Thyroid gland (tissue), 4 donors: ENCODE measurements around the gene ARHGEF35. TPM values are rescaled to one million over a fixed set of nuclear protein-coding genes. Genes with fewer than 3 reads are reported as not detected.
A peak's percentile ranks its signal among the peaks of the same experiment; 100 is the strongest.
"Not testable (repeated sequence)": the region's sequence is repeated elsewhere in the genome, so short reads cannot be mapped to it uniquely, and the experiment has no call there.

Experiments used
- DNase-seq, 2 donors: peaks; one replicate each; pipeline ENCODE4 v3.0.0-alpha.2; 2019
- H3K27ac ChIP-seq, 3 donors: fragments of 200-600 bp; sonication (generic); 1 replicate in 2 of 3; 2 replicates in 1 of 3; pipeline ENCODE4 v1.5.1; 2016 to 2019; ENCODE audit warnings: mild to moderate bottlenecking in 1 of 3, moderate library complexity in 1 of 3
- H3K27me3 ChIP-seq: fragments of 200-600 bp; sonication (generic); one replicate; pipeline ENCODE4 v1.5.1; 2019
- H3K36me3 ChIP-seq, 2 donors: fragments of 200-600 bp; sonication (generic); one replicate each; pipeline ENCODE4 v1.5.1; 2016 to 2019
- H3K4me1 ChIP-seq, 2 donors: fragments of 200-600 bp; sonication (generic); one replicate each; pipeline ENCODE4 v1.5.1; 2017 to 2019
- H3K4me3 ChIP-seq, 3 donors: fragments of 200-600 bp; sonication (generic); replicated peaks in 1 of 3; 1 replicate in 2 of 3; 2 replicates in 1 of 3; pipeline ENCODE4 v1.5.1; 2016; ENCODE audit warnings: mild to moderate bottlenecking in 1 of 3
- H3K9me3 ChIP-seq: fragments of 200-600 bp; sonication (generic); one replicate; pipeline ENCODE4 v1.5.1; 2017
- POLR2A ChIP-seq, 2 donors: fragments of 450-650 bp; IDR thresholded peaks; one replicate each; pipeline ENCODE4 v1.6.1; 2017; ENCODE audit warnings: antibody characterized with exemption in 2 of 2, mild to moderate bottlenecking in 2 of 2, moderate library complexity in 1 of 2
- WGBS, 2 donors: methylation state at CpG; one replicate each; pipeline ENCODE4 v1.1.5; 2017; 5-methylcytosine and 5-hydroxymethylcytosine counted together
- intact Hi-C: fragments of 100-400 bp; cut with DNase I; formaldehyde crosslinking; loops from one replicate; pipeline ENCODE4 v1.15.1; 2023
- total RNA-seq, 4 donors: library from RNA; depleted of rRNA; stranded (reverse); fragments of >200 nt; gene quantifications; one replicate each; pipeline ENCODE4 v1.2.3, GENCODE V29; 2016
- TF ChIP-seq, protein P1 (sequence below), 6 experiments: fragments of 200-600 bp in 3 of 6; fragments of 450-650 bp in 3 of 6; sonication (generic) in 3 of 6; IDR thresholded peaks; one replicate each; pipeline ENCODE4 v1.5.1; 2016 to 2019; ENCODE audit warnings: antibody characterized with exemption in 6 of 6, mild to moderate bottlenecking in 2 of 6, inconsistent platforms in 1 of 6, moderate library complexity in 1 of 6

Gene ARHGEF35
- total RNA-seq, 4 donors from 2014 or later, result 31.0 to 69.1 (median 38.9) TPM

DNA sequence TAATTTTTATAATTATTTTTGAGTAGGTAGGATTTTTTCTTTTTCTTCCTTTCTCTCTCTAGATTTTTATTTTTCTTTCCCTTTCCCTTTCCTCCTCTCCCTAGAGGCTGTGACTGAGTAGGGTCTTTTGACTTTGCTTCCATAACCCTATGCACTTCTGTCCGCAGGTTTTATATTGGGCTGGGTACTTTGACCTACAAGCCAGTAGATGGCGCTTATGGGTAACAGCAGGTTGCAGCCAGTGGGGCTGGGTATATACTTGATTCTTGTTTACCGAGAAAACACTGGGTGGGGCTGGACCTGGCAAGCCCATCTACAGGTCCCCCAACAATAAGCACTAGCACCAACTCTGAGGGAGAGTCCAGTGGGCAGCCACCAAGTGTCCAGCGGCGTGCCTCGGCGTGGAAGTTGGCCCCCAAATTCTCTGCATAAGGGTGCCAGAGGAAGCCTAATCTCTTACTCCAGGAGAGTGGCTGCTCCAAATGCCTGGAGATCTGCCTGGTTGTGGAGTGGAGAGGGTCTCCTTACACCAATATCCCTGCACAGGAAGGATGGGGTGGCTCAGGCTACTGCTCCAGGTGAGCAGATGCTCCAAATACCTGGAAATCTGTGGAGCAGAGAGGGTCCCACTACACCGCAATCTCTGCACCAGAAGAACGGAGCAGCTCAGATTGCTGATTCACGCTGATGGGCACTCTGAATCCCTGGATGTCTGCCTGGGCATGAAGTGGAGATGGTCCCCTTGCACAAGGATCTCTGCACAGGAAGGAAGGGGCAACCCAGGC is 17.1 kb downstream of the ARHGEF35 start:
- 14 to 21% methylated on average over 3 of the region's 10 CpGs for WGBS, 2 donors
- H3K4me3 ChIP-seq, H3K27me3 ChIP-seq, H3K36me3 ChIP-seq, intact Hi-C loops, H3K4me1 ChIP-seq, H3K9me3 ChIP-seq: not testable (repeated sequence)
- H3K27ac ChIP-seq, result peak overlapping the region in 2 of 3 donors; percentile 30
- DNase-seq, result peak; percentile 54 to 62
- TF ChIP-seq, protein P1, sequence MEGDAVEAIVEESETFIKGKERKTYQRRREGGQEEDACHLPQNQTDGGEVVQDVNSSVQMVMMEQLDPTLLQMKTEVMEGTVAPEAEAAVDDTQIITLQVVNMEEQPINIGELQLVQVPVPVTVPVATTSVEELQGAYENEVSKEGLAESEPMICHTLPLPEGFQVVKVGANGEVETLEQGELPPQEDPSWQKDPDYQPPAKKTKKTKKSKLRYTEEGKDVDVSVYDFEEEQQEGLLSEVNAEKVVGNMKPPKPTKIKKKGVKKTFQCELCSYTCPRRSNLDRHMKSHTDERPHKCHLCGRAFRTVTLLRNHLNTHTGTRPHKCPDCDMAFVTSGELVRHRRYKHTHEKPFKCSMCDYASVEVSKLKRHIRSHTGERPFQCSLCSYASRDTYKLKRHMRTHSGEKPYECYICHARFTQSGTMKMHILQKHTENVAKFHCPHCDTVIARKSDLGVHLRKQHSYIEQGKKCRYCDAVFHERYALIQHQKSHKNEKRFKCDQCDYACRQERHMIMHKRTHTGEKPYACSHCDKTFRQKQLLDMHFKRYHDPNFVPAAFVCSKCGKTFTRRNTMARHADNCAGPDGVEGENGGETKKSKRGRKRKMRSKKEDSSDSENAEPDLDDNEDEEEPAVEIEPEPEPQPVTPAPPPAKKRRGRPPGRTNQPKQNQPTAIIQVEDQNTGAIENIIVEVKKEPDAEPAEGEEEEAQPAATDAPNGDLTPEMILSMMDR (IDR thresholded peaks at IDR 0.05), result peak in 5 of 6 experiments; percentile 16 to 77 (median 57)

DNA sequence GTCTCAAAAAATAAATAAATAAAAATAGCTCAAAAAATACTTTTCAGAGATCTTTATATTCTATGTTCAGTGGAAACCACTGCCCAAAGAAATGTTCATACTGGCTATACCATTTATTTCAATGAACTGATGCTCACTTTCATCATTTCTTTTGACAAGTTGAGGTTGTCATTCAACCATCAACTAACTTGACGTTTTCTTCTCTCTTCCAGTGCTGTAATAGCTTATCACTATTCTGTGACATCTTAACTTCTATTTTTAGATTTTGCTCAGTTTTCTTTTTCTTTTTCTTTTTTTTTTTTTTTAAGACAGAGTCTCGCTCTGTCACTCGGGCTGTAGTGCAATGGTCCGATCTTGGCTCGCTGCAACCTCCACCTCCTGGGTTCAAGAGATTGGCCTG is 21.0 kb downstream of the ARHGEF35 start:
- Histone ChIP-seq H3K4me1 (no peaks in the 10 kb centered on the region), H3K27ac (no peak overlapping the region), H3K9me3 (no peaks in the 10 kb centered on the region), H3K27me3 (no peaks in the 10 kb centered on the region), H3K4me3 (no peak overlapping the region), H3K36me3 (no peaks in the 10 kb centered on the region)
- 91 to 97% methylated on average over 5 of the region's 5 CpGs for WGBS, 2 donors
- DNase-seq, result no peak
- intact Hi-C loops, result no loop called here
- TF ChIP-seq, protein P1 (IDR thresholded peaks at IDR 0.05), result no peak
- no peak for TF ChIP-seq POLR2A (IDR thresholded peaks at IDR 0.05)

DNA sequence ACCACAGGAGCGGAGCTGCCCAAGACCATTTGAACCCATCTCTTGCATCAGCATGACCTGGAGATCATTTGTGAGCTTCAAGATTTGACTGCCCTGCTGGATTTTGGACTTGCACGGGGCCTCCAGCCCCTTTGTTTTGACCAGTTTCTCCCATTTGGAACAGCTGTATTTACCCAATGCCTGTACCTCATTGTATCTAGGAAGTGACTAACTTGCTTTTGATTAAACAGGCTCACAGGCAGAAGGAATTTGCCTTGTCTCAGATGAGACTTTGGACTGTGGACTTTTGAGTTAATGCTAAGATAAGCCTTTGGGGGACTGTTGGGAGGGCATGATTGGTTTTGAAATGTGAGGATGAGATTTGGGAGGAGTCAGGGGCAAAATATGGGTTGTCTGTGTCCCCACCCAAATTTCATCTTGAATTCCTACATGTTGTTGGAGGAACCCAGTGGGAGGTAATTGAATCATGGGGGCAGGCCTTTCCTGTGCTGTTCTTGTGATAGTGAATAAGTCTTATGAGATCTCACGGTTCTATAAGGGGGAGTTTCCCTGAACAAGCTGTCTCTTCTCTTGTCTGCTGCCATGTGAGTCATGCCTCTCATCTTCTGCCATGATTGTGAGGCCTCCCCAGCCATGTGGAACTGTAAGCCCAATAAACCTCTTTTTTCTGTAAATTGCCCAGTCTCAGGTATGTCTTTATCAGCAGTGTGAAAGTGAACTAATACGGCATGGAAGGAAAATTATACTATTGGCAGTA is 23.9 kb downstream of the ARHGEF35 start:
- H3K4me3 ChIP-seq, H3K4me1 ChIP-seq, DNase-seq, intact Hi-C loops, H3K27me3 ChIP-seq, H3K27ac ChIP-seq, H3K9me3 ChIP-seq, H3K36me3 ChIP-seq: not testable (repeated sequence)
- WGBS, 2 donors, result 86 to 91% methylated on average over 4 of the region's 4 CpGs

DNA sequence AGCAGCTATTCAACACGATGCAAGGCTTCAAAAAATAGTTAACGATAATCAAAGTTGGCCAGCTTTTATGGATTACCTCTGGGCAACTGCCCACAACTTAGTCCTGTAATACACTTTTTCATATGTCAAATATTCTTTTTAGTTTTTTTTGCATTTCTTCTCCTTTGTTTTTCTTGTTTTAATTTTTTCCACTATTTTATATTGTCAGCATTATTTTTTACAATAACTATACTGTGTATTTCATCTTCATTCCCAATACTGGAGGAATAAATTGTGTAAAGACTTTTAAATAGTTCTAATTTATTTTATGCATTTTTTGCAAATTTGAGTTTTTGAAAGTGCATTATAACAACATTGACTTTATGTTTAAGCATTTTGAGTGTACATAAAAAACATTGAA is 30.8 kb downstream of the ARHGEF35 start:
- intact Hi-C loops, result no loop called here
- TF ChIP-seq POLR2A (IDR thresholded peaks at IDR 0.05), result no peak
- TF ChIP-seq, protein P1 (IDR thresholded peaks at IDR 0.05), result no peak
- H3K27ac ChIP-seq, result no peak overlapping the region
- no peaks in the 10 kb centered on the region for H3K27me3 ChIP-seq
- WGBS, 2 donors, result 81 to 87% methylated on average over 2 of the region's 2 CpGs
- H3K4me1 ChIP-seq, result no peaks in the 10 kb centered on the region
- H3K36me3 ChIP-seq, result no peaks in the 10 kb centered on the region
- H3K9me3 ChIP-seq, result no peaks in the 10 kb centered on the region
- H3K4me3 ChIP-seq, result no peak overlapping the region
- no peak for DNase-seq

DNA sequence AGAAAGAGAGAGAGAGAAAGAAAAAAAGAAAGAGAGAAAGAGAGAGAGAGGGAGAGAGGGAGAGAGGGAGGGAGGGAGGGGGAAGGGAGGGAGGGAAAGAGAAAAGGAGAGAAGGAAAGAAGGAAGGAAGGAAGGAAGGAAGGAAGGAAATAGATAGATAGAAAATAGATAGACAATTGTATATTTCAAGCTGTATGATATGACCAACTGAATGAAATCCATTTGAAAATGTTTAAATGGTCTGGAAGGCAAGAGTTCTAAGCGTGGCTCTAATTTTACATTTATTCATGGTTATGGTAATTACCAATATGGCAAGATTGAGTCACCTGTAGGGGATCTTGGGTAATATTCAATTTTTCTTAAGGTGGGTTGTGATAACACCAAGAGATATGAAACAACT is 36.8 kb downstream of the ARHGEF35 start:
- H3K4me1 ChIP-seq, result no peaks in the 10 kb centered on the region
- H3K27me3 ChIP-seq, result no peaks in the 10 kb centered on the region
- H3K4me3 ChIP-seq, result no peak overlapping the region
- WGBS, 2 donors, result 92 to 98% methylated on average over 1 of the region's 1 CpG
- H3K27ac ChIP-seq, result no peak overlapping the region
- intact Hi-C loops, result no loop called here
- no peaks in the 10 kb centered on the region for H3K36me3 ChIP-seq
- TF ChIP-seq, protein P1 (IDR thresholded peaks at IDR 0.05), result no peak
- no peak for TF ChIP-seq POLR2A (IDR thresholded peaks at IDR 0.05)
- no peaks in the 10 kb centered on the region for H3K9me3 ChIP-seq
- DNase-seq, result no peak
